Liver (tissue), 9 donors: ENCODE measurements around the gene SLC25A42. TPM values are rescaled to one million over a fixed set of nuclear protein-coding genes. Genes with fewer than 3 reads are reported as not detected.

Experiments
- DNase-seq: peaks from one replicate; pipeline ENCODE4 v3.0.0-alpha.2; 2017; ENCODE audit warnings: low spot score
- H3K27ac ChIP-seq, 2 donors: one replicate each; pipeline ENCODE4 v1.7.0; 2013; ENCODE audit warnings: inconsistent platforms in 2 of 2, low read length in 2 of 2, control low read depth in 1 of 2, low read depth in 1 of 2, mild to moderate bottlenecking in 1 of 2
- H3K27me3 ChIP-seq, 4 donors: one replicate each; pipeline versions ENCODE4 v1.6.1 to v1.7.0; 2013; ENCODE audit warnings: low read length in 3 of 4, inconsistent platforms in 1 of 4, mild to moderate bottlenecking in 1 of 4, moderate library complexity in 1 of 4; ENCODE audit not compliant: control insufficient read depth in 4 of 4, insufficient read depth in 4 of 4
- H3K36me3 ChIP-seq, 4 donors: one replicate each; pipeline versions ENCODE4 v1.6.1 to v1.7.0; 2013; ENCODE audit warnings: low read length in 3 of 4, mild to moderate bottlenecking in 3 of 4, low read depth in 1 of 4, moderate library complexity in 1 of 4; ENCODE audit not compliant: control insufficient read depth in 4 of 4, insufficient read depth in 3 of 4
- H3K4me1 ChIP-seq, 4 donors: one replicate each; pipeline versions ENCODE4 v1.6.1 to v1.7.0; 2013; ENCODE audit warnings: low read length in 3 of 4, mild to moderate bottlenecking in 3 of 4, moderate library complexity in 1 of 4; ENCODE audit not compliant: control insufficient read depth in 4 of 4, insufficient read depth in 4 of 4
- H3K4me3 ChIP-seq, 3 donors: one replicate each; pipeline versions ENCODE4 v1.6.1 to v1.7.0; 2013; ENCODE audit warnings: low read length in 3 of 3, control low read depth in 1 of 3, low read depth in 1 of 3, mild to moderate bottlenecking in 1 of 3
- H3K9ac ChIP-seq, 2 donors: one replicate each; pipeline ENCODE4 v1.7.0; 2013; ENCODE audit warnings: low read length in 2 of 2, mild to moderate bottlenecking in 2 of 2, moderate library complexity in 2 of 2, control low read depth in 1 of 2, low read depth in 1 of 2
- H3K9me3 ChIP-seq, 4 donors: one replicate each; pipeline versions ENCODE4 v1.6.1 to v1.7.0; 2013; ENCODE audit warnings: low read length in 3 of 4; ENCODE audit not compliant: control insufficient read depth in 4 of 4
- CTCF ChIP-seq: fragments of 150-350 bp; IDR thresholded peaks from 2 replicates; pipeline ENCODE4 v1.5.1; 2017; ENCODE audit warnings: improper control_type of control experiment, low read depth, low read length; ENCODE audit not compliant: missing input control
- FOXA1 ChIP-seq: IDR thresholded peaks from 2 replicates; pipeline ENCODE4 v1.6.1; 2016; ENCODE audit warnings: antibody characterized with exemption
- FOXA2 ChIP-seq: IDR thresholded peaks from 2 replicates; pipeline ENCODE4 v1.6.1; 2016; ENCODE audit warnings: antibody characterized with exemption
- GABPA ChIP-seq, 2 donors: IDR thresholded peaks in 1 of 2; conservative IDR thresholded peaks in 1 of 2; 2 replicates each; pipeline ENCODE4 v1.6.1; 2016; ENCODE audit warnings: antibody characterized with exemption in 2 of 2, mild to moderate bottlenecking in 1 of 2, moderate library complexity in 1 of 2
- HNF4G ChIP-seq: IDR thresholded peaks from 2 replicates; pipeline ENCODE4 v1.6.1; 2016; ENCODE audit warnings: antibody characterized with exemption
- JUND ChIP-seq, 2 donors: IDR thresholded peaks; 2 replicates each; pipeline ENCODE4 v1.6.1; 2016; ENCODE audit warnings: antibody characterized with exemption in 2 of 2
- NR2F2 ChIP-seq: IDR thresholded peaks from 2 replicates; pipeline ENCODE4 v1.6.1; 2016; ENCODE audit warnings: antibody characterized with exemption
- REST ChIP-seq: IDR thresholded peaks from 2 replicates; pipeline ENCODE4 v1.6.1; 2016; ENCODE audit warnings: antibody characterized with exemption, mild to moderate bottlenecking
- RXRA ChIP-seq, 2 donors: IDR thresholded peaks; 2 replicates each; pipeline ENCODE4 v1.6.1; 2017 to 2018; ENCODE audit warnings: antibody characterized with exemption in 2 of 2, mild to moderate bottlenecking in 1 of 2
- SP1 ChIP-seq: IDR thresholded peaks from 2 replicates; pipeline ENCODE4 v1.6.1; 2018; ENCODE audit warnings: antibody characterized with exemption, mild to moderate bottlenecking
- TAF1 ChIP-seq: conservative IDR thresholded peaks from 2 replicates; pipeline ENCODE4 v1.6.1; 2016; ENCODE audit warnings: antibody characterized with exemption, mild to moderate bottlenecking
- YY1 ChIP-seq: IDR thresholded peaks from 2 replicates; pipeline ENCODE4 v1.6.1; 2016; ENCODE audit warnings: antibody characterized with exemption, mild to moderate bottlenecking
- WGBS: extraction: QIAGEN DNeasy Blood & Tissue Kit; methylation state at CpG from one replicate; pipeline ENCODE4 v1.1.7; 2013; 5-methylcytosine and 5-hydroxymethylcytosine counted together
- polyA plus RNA-seq, 2 donors: library from polyadenylated mRNA; stranded (reverse) in 1 of 2; unstranded in 1 of 2; fragments of 200-250 nt in 1 of 2; fragments of >200 nt in 1 of 2; fragmentation: Nextera tagmentation in 1 of 2; extraction: Ambion mirVana in 1 of 2; gene quantifications; one replicate each; pipeline versions ENCODE4 v1.2.1 to v1.2.3, GENCODE V29; 2013 to 2015
- total RNA-seq, 2 donors: library from RNA; depleted of rRNA; stranded (reverse); fragments of >200 nt; gene quantifications; one replicate each; pipeline ENCODE4 v1.2.3, GENCODE V29; 2014
- donor health status: healthy.
- donor health status: healthy.
- donor health status: healthy.
- donor health status: healthy.
- donor health status: healthy.

Gene SLC25A42
- total and polyA plus RNA-seq, 4 donors = 24.7 to 89.6 (median 60.2) TPM

GRCh38 chr19:19123386-19123785, 59.6 kb downstream of the SLC25A42 start:
- TF ChIP-seq HNF4G (no peak), SP1 (no peak), YY1 (no peak), FOXA1 (no peak), CTCF (no peak), REST (no peak), FOXA2 (no peak), RXRA (IDR thresholded peaks at IDR 0.05) (no peak)
- Histone ChIP-seq H3K27me3 (no peaks in the 10 kb centered on the region), H3K4me3 (no peak overlapping the region), H3K27ac (no peak overlapping the region), H3K9me3 (no peaks in the 10 kb centered on the region), H3K36me3 (peaks cover 0 to 17% (median 2%) of the 10 kb centered on the region in 4 donors), H3K4me1 (no peaks in the 10 kb centered on the region), H3K9ac (no peak overlapping the region)
- no peak for DNase-seq

- DNase-seq = no peak
- H3K9me3 ChIP-seq = no peaks in the 10 kb centered on the region
- WGBS = 95% methylated on average over 6 of the region's 6 CpGs
- no peak overlapping the region for H3K9ac ChIP-seq
- H3K27me3 ChIP-seq = no peaks in the 10 kb centered on the region
- H3K4me1 ChIP-seq = no peaks in the 10 kb centered on the region
- no peak overlapping the region for H3K4me3 ChIP-seq
- no peak for TF ChIP-seq NR2F2
- no peak for TF ChIP-seq GABPA (IDR thresholded peaks at IDR 0.05 in 1 of 2, conservative IDR thresholded peaks at IDR 0.05 in 1 of 2)
- TF ChIP-seq JUND (IDR thresholded peaks at IDR 0.05) = no peak
- TF ChIP-seq CTCF = no peak
- TF ChIP-seq TAF1 = no peak
- TF ChIP-seq RXRA (IDR thresholded peaks at IDR 0.05) = no peak
- no peak for TF ChIP-seq REST
- TF ChIP-seq HNF4G = no peak
- TF ChIP-seq FOXA1 = no peak
- no peak overlapping the region for H3K27ac ChIP-seq
- H3K36me3 ChIP-seq = peaks cover 0 to 7% (median under 1%) of the 10 kb centered on the region in 4 donors
Observed at GRCh38 chr19:19126102-19126501, 62.3 kb downstream of the SLC25A42 start.
